Measurements from ENCODE around the gene OR11H7.

- TF ChIP-seq EZH2 (IDR thresholded peaks at IDR 0.05) (no peak), POLR2AphosphoS5 (IDR thresholded peaks at IDR 0.05; ENCODE audit: borderline replicate concordance, low read depth, low read length) (no peak)
These were observed 48.9 kb upstream of the OR11H7 start for GRCh38 chr14:20179880-20180279.

Data from SK-N-MC (cell line).